ENCODE results near the gene MSL1.

Gene MSL1

GRCh38 chr17:40121181-40122135 is at the start of gene MSL1:
Gene MSL1 (plus strand): TSS chr17:40121971. CDS start chr17:40122613, 642 bp downstream.
- peak; percentile 75 for DNase-seq (ENCODE audit: low read depth in 2 of 2)

- DNase-seq (ENCODE audit: low read depth in 2 of 2) = no peak
Measured at GRCh38 chr17:40072040-40072734, 49.6 kb upstream of the MSL1 start.

- no peak for DNase-seq (ENCODE audit: low read depth in 2 of 2)
Measured at GRCh38 chr17:40072735-40073346, 48.9 kb upstream of the MSL1 start.

GRCh38 chr17:40073454-40074174 is 48.2 kb upstream of the MSL1 start:
- DNase-seq (ENCODE audit: low read depth in 2 of 2) = no peak

GRCh38 chr17:40074175-40074512 is 47.6 kb upstream of the MSL1 start:
- DNase-seq (ENCODE audit: low read depth in 2 of 2) = no peak

- no peak for DNase-seq (ENCODE audit: low read depth in 2 of 2)
Measured at GRCh38 chr17:40074871-40075200, 46.9 kb upstream of the MSL1 start.

GRCh38 chr17:40075201-40075941 is 46.4 kb upstream of the MSL1 start:
- DNase-seq (ENCODE audit: low read depth in 2 of 2) = peak; percentile 42 to 47

GRCh38 chr17:40075942-40076498 is 45.8 kb upstream of the MSL1 start:
- DNase-seq (ENCODE audit: low read depth in 2 of 2) = no peak

GRCh38 chr17:40076591-40076990 is 45.2 kb upstream of the MSL1 start:
- no peak for DNase-seq (ENCODE audit: low read depth in 2 of 2)

- DNase-seq (ENCODE audit: low read depth in 2 of 2) = no peak
Measured at GRCh38 chr17:40079545-40079944, 42.2 kb upstream of the MSL1 start.

- no peak for DNase-seq (ENCODE audit: low read depth in 2 of 2)
Measured at GRCh38 chr17:40084477-40084876, 37.3 kb upstream of the MSL1 start.

- DNase-seq (ENCODE audit: low read depth in 2 of 2) = no peak
Measured at GRCh38 chr17:40086150-40087044, 35.4 kb upstream of the MSL1 start.

- no peak for DNase-seq (ENCODE audit: low read depth in 2 of 2)
Measured at GRCh38 chr17:40087049-40087794, 34.5 kb upstream of the MSL1 start.

- DNase-seq (ENCODE audit: low read depth in 2 of 2) = no peak
Measured at GRCh38 chr17:40087903-40088718, 33.7 kb upstream of the MSL1 start.

- DNase-seq (ENCODE audit: low read depth in 2 of 2) = no peak
Measured at GRCh38 chr17:40089077-40089895, 32.5 kb upstream of the MSL1 start.

- no peak for DNase-seq (ENCODE audit: low read depth in 2 of 2)
Measured at GRCh38 chr17:40090237-40091119, 31.3 kb upstream of the MSL1 start.
